HG03342 (cell line): ENCODE results near the gene PTPRO.
A peak's percentile ranks its signal among the peaks of the same experiment; 100 is the strongest.

Experiments used
- ATAC-seq: cut with Tn5 transposase; IDR thresholded peaks from one replicate; pipeline ENCODE4 v1.9.1; 2021; ENCODE audit warnings: mild to moderate bottlenecking, moderate library complexity; ENCODE audit not compliant: unreplicated experiment

PTPRO gene

DNA sequence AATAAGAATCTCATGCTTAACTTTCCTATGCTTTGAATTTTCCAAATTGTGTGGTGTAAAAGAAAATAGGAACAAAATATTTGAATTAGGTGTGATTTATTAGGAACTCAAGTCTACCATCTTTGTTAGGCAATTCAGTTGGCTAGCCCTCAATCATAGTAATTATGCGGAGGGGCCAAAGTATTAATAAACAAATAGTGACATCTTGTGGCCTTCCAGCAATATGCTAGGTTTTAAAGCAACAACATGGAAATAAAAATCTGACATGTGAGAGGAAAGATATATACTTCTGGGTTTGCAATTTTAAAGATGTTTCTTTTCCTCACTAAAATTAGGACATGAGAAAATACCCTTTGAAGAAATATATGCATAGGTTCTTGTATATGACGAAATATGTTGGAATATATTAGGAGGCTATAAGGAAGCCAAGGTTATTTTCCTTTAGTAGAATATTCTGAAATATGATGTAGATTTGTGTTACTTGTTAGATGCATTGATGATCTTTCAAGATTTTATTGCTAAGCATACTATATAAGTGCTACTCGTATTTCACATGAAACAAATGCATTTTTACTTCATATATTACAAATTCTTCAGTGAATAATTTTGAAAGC is 200.4 kb downstream of the PTPRO start:
- ATAC-seq = no peak

DNA sequence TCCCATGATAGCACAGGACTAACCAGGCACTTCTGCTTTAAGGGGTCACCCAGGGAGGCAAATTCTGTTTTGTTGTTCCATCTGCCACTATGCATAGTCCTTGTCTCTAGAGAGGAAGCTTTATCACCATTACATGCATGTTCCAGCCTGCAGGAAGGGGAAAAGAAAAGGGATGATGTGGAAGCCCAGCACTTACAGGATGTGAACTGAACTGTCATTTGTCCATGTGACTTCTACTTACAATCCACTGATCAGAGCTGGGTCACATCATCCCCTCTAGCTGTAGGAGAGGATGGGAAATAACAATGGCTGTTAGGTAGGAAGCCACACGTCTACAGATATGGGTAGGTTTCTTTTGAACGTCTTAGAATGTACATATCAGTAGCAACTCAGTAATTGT is 203.1 kb downstream of the PTPRO start:
- ATAC-seq = no peak

- peak; percentile 100 for ATAC-seq
Observed at GRCh38 chr12:15526033-15526432, 203.7 kb downstream of the PTPRO start.

- ATAC-seq = no peak
Observed at GRCh38 chr12:15527201-15528080, 205.1 kb downstream of the PTPRO start.

GRCh38 chr12:15528666-15529065 is 206.4 kb downstream of the PTPRO start:
- no peak for ATAC-seq

DNA sequence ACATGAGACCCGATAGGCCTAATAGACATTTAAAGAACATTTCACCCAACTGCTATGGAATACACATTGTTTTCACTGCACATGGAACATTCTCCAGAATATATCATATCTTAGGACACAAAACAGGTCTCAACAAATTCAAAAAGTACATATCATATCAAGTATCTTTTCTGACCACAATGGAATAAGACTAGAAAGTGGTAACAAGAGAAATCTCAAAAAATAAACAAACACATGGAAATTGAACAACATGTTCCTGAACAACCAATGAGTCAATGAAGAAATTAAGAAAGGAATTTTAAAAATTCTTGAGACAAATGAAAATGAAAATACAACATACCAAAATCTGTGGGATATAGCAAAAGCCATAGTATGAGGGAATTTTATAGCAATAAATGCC is 208.1 kb downstream of the PTPRO start:
- no peak for ATAC-seq

DNA sequence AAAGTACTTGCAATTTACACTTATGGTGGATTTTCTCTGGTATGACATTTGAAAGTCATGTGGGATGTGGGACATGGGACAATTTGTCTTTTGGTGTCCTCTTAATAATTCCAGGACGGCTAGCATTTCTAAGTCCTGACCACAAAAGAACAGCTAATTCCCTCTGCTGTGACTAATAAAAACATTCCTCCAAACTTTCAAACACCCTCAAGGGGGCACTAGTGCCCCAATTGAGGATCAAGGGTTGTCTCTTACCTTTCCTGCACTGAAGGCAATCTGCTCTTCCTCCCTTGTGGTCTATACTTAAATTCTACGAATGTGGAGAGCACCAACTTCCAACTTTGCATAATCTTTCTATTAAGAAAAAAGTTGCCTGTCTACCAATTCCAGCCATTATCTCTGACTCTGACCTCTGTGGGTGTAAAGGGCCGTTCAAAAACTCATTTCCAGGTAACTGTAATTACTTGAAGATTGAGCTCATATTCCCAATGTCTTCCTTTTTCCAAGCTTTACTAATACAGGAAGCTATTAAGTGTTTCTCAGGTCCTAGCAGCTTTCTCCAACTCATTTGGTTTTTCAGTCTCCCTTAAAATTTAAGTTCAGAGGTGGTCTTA is 210.2 kb downstream of the PTPRO start:
- ATAC-seq = peak; percentile 86

DNA sequence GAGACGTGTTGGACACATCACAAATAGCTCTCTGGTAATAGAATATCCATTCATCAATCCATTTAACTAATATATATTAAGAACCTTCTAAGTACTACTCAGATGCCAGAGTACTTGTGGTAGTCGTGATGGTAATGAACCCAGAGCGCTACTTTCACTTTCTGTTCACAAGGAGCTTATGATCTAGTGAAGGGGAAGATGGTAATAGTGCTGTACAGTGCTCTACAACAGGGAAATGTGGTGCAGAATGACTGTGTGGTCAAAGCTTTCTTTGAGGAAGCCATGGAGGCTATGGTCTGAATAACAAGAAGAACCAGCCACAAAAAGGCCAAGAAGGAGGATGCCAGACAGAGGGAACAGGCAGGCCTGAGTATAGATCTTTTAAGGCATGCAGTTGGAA is 212.0 kb downstream of the PTPRO start:
- peak; percentile 78 for ATAC-seq

DNA sequence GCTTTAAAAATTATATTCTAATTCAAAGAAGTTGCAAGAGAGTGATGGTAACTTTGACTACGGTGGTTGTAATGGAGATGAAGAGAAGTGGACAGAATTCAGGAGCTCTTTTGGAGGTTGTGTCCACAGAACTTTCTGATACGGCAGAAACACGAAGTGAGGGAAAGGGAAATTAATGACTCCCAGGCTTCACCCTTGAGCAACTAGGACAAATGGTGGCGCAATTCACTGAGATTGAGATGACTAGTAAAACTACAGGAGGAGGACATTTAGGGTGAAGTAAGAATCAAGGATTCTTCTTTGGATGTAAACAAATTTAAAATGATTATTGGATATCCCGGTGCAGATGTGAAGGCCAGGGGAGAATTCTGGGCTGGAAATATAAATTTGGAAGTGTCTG is 212.6 kb downstream of the PTPRO start:
- ATAC-seq = no peak

- no peak for ATAC-seq
Observed at GRCh38 chr12:15535352-15535781, 213.1 kb downstream of the PTPRO start.

GRCh38 chr12:15536446-15536845 is 214.1 kb downstream of the PTPRO start:
- ATAC-seq = no peak

DNA sequence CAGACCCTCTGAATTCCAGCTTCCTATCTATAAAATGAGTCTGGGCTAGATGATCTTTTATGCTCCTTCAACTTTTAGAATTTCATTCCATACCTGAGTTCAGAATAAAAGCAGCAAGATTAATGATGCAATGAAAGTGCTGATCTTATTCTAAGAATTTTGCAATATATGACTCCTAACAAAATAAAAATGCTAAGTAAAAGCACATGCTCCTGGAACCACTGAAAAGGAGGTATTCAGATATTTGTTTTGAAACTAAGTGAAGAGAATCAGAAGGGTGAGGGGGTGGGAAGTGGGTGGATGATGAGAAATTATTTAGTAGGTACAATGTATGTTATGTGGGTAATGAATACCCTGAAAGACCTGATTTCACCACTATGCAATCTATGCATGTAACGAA is 216.6 kb downstream of the PTPRO start:
- ATAC-seq = no peak

DNA sequence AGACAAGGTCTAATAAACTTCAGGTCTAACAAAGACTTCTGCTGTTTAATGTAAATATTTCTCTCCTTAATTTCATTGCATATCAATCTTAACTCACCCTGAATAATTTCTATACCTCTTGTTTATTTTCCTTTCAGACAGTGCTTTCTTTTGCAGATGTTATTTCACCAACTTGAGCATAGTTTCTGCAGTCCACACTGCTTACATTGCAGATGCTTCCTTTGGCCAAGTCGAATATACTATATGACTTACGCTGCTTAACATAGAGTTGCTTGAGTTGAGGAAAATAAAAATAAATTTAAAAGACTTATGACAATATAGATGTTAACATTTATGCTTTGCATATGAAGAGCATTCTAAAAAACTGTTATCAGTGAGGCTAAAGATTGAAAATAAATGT is 217.7 kb downstream of the PTPRO start:
- no peak for ATAC-seq

DNA sequence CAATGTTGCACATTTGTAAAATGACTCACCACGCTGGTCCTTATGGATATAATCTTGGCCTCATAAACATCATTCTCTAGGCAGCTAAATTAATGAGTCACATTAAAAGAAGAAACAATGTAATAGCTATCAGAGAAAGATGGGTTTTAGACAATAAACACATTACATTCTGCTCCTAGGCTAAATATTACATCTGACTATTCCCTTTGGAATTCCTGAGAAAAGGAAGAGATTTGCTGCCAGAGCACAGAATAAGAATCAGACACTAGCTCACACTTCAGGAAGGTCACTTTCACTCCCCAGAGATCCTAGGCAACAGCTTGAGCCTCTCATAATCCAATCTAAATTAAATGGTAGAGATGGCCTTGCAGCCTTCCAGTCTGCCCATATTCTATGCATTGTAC is 218.2 kb downstream of the PTPRO start:
- ATAC-seq = no peak

DNA sequence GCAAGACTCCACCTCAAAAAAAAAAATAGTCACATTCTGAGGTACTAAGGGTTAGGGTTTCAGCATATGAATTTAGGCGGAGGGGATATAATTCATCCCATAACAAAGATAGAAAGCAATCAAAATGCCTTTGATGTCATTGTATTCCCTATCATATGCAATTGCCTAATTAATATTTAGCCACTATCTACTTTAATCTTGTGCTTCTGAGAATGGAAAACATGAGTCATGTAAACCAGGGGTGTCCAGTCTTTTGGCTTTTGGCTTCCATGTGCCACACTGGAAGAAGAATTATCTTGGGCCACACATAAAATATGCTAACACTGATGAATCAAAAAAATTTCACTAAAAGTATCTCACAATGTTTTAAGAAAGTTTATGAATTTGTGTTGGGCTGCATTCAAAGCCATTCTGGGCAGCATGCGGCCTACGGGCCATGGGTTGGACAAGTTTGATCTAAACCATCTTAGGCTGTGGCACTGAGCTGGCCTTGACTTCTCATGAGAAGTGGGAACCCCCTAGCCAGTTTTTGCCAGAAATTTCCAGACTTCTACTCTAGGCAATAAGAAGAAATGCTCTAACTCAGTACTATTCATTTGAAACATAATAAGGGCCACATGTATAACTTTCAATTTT is 219.8 kb downstream of the PTPRO start:
- no peak for ATAC-seq

GRCh38 chr12:15543347-15543746 is 221.0 kb downstream of the PTPRO start:
- ATAC-seq = no peak

DNA sequence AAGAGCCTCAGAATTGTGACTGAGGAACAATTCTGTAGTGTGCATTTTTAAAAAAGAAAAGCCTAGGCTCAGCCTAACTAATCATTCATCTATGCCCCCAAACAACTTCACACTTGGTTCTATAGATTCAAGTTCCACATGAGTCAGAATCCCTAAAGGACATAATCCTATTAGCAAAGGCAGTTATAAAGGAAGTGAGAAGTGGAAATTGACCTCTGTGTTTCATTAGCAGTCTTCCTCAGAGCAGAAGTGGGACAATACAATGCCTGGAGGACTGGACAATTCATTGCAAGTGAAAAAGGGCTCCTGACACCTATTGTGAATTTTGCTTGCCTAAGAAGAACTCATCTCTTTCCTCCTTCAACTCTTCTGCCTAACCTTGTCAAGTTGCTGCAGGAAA is 222.3 kb downstream of the PTPRO start:
- ATAC-seq = no peak

DNA sequence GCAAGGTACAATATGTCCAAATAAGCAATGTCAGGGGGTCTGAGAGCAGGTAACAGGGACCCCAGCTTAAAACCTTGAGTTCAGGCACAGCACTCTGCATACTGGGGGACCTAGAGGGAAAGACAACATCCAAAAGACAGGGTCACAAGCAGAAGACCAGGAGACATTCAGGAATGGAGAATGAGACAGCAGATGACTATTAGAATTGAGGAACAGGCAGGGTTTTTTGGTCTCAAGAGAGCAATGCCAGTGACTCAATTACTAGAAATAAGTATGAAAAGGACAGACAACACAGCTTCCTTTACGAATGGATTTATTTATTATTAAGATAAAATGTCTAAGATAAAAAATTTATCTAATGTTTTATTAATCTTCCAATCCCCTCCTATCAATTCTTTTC is 223.0 kb downstream of the PTPRO start:
- ATAC-seq = no peak

DNA sequence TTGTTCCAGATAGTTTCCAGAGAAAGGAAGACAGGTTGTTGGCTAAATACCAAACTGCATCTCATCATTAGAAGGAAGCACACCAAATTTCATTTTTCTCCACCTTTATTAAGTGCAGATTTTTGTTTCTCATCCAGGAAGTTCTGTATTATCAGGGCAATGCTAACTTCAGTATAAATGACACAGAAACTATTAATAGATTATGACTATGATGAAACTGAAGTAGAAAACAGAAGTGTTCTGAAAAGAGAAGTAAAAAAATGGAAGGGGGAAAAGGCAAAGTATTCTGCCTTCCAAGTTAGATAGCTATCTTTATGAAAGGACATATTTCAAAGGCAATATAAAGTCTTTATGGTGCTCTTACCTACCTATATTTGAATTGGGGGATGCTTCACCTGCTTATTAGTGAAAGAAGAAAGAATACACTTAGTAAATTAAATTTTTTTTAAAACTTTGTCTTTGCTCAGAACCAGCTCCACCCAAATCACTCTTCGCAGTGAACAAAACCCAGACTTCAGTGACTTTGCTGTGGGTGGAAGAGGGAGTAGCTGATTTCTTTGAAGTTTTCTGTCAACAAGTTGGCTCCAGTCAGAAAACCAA is 223.9 kb downstream of the PTPRO start:
- peak; percentile 90 for ATAC-seq

- no peak for ATAC-seq
Observed at GRCh38 chr12:15547063-15547462, 224.8 kb downstream of the PTPRO start.

DNA sequence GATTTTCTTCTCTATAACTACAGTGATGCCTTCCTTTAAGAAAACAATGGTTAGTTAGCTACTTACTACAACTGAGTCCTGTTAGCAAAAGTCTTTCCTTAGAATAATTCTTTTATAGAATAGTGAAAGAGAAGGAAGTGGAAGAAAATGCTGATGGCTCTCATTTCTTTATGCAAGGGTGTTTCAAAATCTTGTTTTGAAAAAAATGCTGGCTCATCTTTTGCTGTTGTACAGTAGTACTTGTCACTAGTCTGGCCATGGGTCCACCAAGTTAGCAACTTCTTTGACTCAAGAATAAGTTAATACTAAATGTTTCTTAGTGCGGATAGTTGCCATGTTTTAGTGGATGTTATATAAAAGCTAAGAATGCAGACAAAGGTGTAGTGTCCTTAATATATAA is 225.4 kb downstream of the PTPRO start:
- ATAC-seq = no peak
